ENCODE measurements around the gene NUCKS1. TPM values are rescaled to one million over a fixed set of nuclear protein-coding genes. Genes with fewer than 3 reads are reported as not detected.

The NUCKS1 gene
- total and polyA plus RNA-seq, 2 of the 8 experiments (the other 6 are each of a cell fraction or from before 2014, with no cell fraction given): 126 to 461 TPM

DNA sequence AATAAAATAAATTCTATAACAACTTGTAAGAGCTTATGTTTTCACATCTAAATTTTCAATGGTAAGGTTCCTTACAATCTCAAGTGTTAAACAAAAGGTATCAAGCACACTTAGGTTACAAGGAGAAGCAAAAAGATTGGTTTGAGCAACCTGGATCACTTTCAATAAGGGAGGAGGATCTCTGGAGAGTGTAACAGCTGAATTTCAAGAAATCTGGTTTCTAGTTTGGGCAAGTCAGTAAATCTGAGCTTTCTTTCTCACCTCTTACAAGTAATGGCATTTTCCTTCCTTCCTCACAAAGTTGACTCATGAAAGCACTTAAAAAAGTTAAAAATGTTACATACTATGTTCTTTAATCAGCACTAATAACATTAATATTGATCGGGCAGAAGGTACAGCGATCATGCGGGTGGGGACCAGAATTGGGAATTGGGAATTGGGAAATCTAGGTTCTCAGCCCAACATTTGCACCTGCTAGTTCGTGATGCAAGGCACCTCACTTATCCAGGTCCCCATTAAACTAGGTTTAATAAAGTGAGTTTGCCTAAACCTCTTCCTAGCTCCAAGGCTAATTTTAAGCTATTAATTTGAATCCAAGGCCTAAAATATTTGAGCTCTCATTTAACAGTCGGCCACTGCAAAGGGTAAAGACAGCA, 3.1 kb downstream of the NUCKS1 start:
- Histone ChIP-seq H2BK5ac (ENCODE audit: low read depth, low read length) (no peak overlapping the region), H3K9me3 (ENCODE audit: insufficient read depth in 2 of 2, low read depth in 1 of 2, low read length in 1 of 2) (no peaks in the 10 kb centered on the region), H3K27ac (ENCODE audit: low read depth, low read length) (no peak overlapping the region), H3K23ac (ENCODE audit: insufficient read length) (no peak overlapping the region), H3K4me2 (ENCODE audit: insufficient read depth in 1 of 2, low read depth in 2 of 2, low read length in 2 of 2) (peak overlapping the region; percentile 81 to 86), H3K4ac (replicated peaks; ENCODE audit: insufficient read length, low read depth, low read length) (no peak overlapping the region), H3K36me3 (ENCODE audit: control insufficient read depth in 2 of 4, insufficient read depth in 4 of 4, low read length in 3 of 4) (peaks cover 0 to 7% (median under 1%) of the 10 kb centered on the region in 4 experiments; a peak in 2 of 8 replicates), H3K56ac (replicated peaks; ENCODE audit: insufficient read length, low read depth, low read length) (no peak overlapping the region), H2AFZ (ENCODE audit: low read length) (no peak overlapping the region), H3K79me2 (ENCODE audit: control insufficient read depth in 1 of 2, insufficient read depth in 2 of 2, low read length in 2 of 2) (peaks cover 43 to 73% of the 10 kb centered on the region in 2 experiments), H4K5ac (ENCODE audit: insufficient read length, low read depth, low read length) (no peak overlapping the region), H3K4me1 (replicated peaks in 1 of 4; ENCODE audit: control insufficient read depth in 3 of 4, insufficient read depth in 4 of 4, low read length in 3 of 4) (peaks cover 3 to 16% (median 11%) of the 10 kb centered on the region in 4 experiments; a peak in 5 of 7 replicates), H3K27me3 (replicated peaks in 1 of 4; ENCODE audit: control insufficient read depth in 3 of 4, extremely low read depth in 1 of 4, insufficient read depth in 3 of 4, low read length in 3 of 4) (no peaks in the 10 kb centered on the region), H3K9ac (replicated peaks in 1 of 4; ENCODE audit: extremely low read depth in 1 of 4, low read depth in 3 of 4, low read length in 3 of 4) (peak overlapping the region in 1 of 4 experiments; percentile 41; a peak in 1 of 7 replicates), H4K20me1 (replicated peaks in 1 of 2; ENCODE audit: control insufficient read depth in 1 of 2, insufficient read depth in 2 of 2, low read length in 2 of 2) (peaks cover 23 to 39% of the 10 kb centered on the region in 2 experiments), H3K14ac (ENCODE audit: insufficient read length) (no peak overlapping the region), H2BK20ac (ENCODE audit: low read length) (no peak overlapping the region), H2BK12ac (ENCODE audit: low read depth, low read length) (no peak overlapping the region), H3K18ac (ENCODE audit: extremely low read depth, low read length) (no peak overlapping the region), H4K91ac (replicated peaks; ENCODE audit: insufficient read length, low read length) (no peak overlapping the region), H2BK120ac (replicated peaks; ENCODE audit: low read depth, low read length) (no peak overlapping the region), H3K4me3 (ENCODE audit: extremely low read depth in 1 of 4, insufficient read depth in 2 of 4, low read depth in 3 of 4, low read length in 4 of 4) (peak overlapping the region in 3 of 4 experiments; percentile 7 to 99 (median 97); a peak in 4 of 8 replicates), H3K23me2 (ENCODE audit: low read depth, low read length) (peaks cover 5% of the 10 kb centered on the region), H2AK5ac (ENCODE audit: low read depth, low read length) (no peak overlapping the region), H3K79me1 (ENCODE audit: low read depth, low read length) (no peaks in the 10 kb centered on the region), H2BK15ac (ENCODE audit: low read length) (no peak overlapping the region), H4K8ac (ENCODE audit: extremely low read depth, insufficient read depth, low read length) (no peak overlapping the region)
- no peak for FAIRE-seq
- TF ChIP-seq SIN3A (conservative IDR thresholded peaks at IDR 0.05 in 1 of 2, IDR thresholded peaks at IDR 0.05 in 1 of 2; ENCODE audit: low read depth in 1 of 2, low read length in 2 of 2) (no peak), POLR2A (IDR thresholded peaks at IDR 0.05; ENCODE audit: control extremely low read depth in 1 of 2, low read depth in 2 of 2, low read length in 2 of 2) (peak in 1 of 2 experiments; percentile 61; a peak in 2 of 3 replicates)
- no peak for DNase-seq (ENCODE audit: low read depth in 1 of 2, low spot score in 2 of 2)
- WGBS, 2 experiments (ENCODE audit: extremely low coverage in 1 of 2, insufficient coverage in 1 of 2, insufficient read length in 1 of 2, insufficient replicate concordance in 2 of 2, low coverage in 1 of 2, low lambda C conversion rate in 2 of 2, missing lambda C conversion rate in 1 of 2): 85% methylated on average over 5 of the region's 5 CpGs; no CpG with 5 or more reads in 1 of the 2 experiments
- ChIA-PET POLR2A (ENCODE audit: partially characterized antibody) (interaction anchor here (0.7 to 4.2 kb wide), 11 partner anchors 12 to 215 kb away, joined by 3 to 61 read pairs (median 3); no protein-coding TSS in a partner anchor), CTCF (ENCODE audit: partially characterized antibody) (interaction anchor here (0.6 to 3.1 kb wide), 3 partner anchors 88 to 299 kb away, joined by 3 to 12 read pairs (median 4); no protein-coding TSS in a partner anchor)

Data from H1 (cell line).